ENCODE data around the gene DHX35. TPM values are rescaled to one million over a fixed set of nuclear protein-coding genes. Genes with fewer than 3 reads are reported as not detected.

DHX35 gene
- total and polyA plus RNA-seq, 2 of the 13 experiments (the other 11 are each of a cell fraction or from before 2014, with no cell fraction given), result 25.8 to 28.7 TPM

DNA sequence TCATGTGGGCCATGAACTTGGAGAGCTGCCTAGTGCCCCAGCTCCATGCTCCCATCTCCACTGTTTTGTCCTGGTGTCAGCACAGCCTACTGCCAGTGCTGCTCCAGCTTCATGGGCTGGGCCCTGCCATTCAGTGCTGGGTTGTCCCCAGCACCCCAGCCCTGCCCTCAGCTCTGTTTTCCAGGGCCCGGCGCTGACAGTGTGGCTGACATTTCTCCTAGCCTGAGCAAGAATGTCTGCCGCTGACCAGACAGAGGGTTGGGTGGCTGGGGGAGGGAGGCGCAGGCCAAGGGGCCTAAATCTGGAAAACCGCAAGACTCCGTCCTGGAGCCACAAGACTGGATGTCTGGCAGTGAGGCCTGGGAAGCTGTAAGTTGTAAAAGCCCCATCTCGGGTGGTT lies 78.9 kb downstream of the DHX35 start:
- no peaks in the 10 kb centered on the region for H4K20me1 ChIP-seq (ENCODE audit: insufficient read depth, low read length)
- no peaks in the 10 kb centered on the region for H3K79me2 ChIP-seq (ENCODE audit: insufficient read depth, low read length)
- no peaks in the 10 kb centered on the region for H3K27me3 ChIP-seq (ENCODE audit: control insufficient read depth in 1 of 2, insufficient read depth in 2 of 2, low read length in 2 of 2)
- POLR2A ChIA-PET, result no interaction called here
- H3K27ac ChIP-seq (ENCODE audit: extremely low read length, insufficient read depth, low read length), result no peak overlapping the region
- no TSS peak for BruUV-seq (replicated peaks)
- 98% methylated on average over 7 of the region's 7 CpGs for WGBS (ENCODE audit: low lambda C conversion rate)
- DNase-seq (ENCODE audit: low spot score), result no peak
- H2AFZ ChIP-seq (ENCODE audit: low read length), result no peak overlapping the region
- H3K4me2 ChIP-seq (ENCODE audit: low read depth, low read length), result no peak overlapping the region
- intact Hi-C loops (cut with micrococcal nuclease; ENCODE audit: unreplicated experiment) (loop anchor here (10.0 kb wide), 1 partner anchor 76 kb away; the partner anchor contains the start of gene DHX35), in situ Hi-C loops (cut with HindIII; ENCODE audit: extremely low pct_ligation_motif_present, low pct_unique_long_range_greater_than_20kb) (loop anchor here (25.0 kb wide), 1 partner anchor 404 kb away; no protein-coding TSS in a partner anchor)
- H3K9ac ChIP-seq (ENCODE audit: insufficient read depth, low read depth, low read length), result no peak overlapping the region
- H3K4me3 ChIP-seq (replicated peaks in 1 of 3; ENCODE audit: insufficient read depth in 1 of 3, low read depth in 2 of 3, low read length in 3 of 3), result no peak overlapping the region
- TF ChIP-seq NCOA5 (CRISPR knock-in tag; IDR thresholded peaks at IDR 0.05), result no peak
- no peak for TF ChIP-seq NR2F1 (CRISPR knock-in tag; IDR thresholded peaks at IDR 0.05)
- TF ChIP-seq, protein P1, sequence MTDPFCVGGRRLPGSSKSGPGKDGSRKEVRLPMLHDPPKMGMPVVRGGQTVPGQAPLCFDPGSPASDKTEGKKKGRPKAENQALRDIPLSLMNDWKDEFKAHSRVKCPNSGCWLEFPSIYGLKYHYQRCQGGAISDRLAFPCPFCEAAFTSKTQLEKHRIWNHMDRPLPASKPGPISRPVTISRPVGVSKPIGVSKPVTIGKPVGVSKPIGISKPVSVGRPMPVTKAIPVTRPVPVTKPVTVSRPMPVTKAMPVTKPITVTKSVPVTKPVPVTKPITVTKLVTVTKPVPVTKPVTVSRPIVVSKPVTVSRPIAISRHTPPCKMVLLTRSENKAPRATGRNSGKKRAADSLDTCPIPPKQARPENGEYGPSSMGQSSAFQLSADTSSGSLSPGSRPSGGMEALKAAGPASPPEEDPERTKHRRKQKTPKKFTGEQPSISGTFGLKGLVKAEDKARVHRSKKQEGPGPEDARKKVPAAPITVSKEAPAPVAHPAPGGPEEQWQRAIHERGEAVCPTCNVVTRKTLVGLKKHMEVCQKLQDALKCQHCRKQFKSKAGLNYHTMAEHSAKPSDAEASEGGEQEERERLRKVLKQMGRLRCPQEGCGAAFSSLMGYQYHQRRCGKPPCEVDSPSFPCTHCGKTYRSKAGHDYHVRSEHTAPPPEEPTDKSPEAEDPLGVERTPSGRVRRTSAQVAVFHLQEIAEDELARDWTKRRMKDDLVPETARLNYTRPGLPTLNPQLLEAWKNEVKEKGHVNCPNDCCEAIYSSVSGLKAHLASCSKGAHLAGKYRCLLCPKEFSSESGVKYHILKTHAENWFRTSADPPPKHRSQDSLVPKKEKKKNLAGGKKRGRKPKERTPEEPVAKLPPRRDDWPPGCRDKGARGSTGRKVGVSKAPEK (CRISPR knock-in tag; IDR thresholded peaks at IDR 0.05; ENCODE audit: borderline replicate concordance), result no peak
- TF ChIP-seq ZNF235 (CRISPR knock-in tag; IDR thresholded peaks at IDR 0.05; ENCODE audit: borderline replicate concordance), result no peak
- peak; percentile 31 for TF ChIP-seq AGO2 (optimal IDR thresholded peaks at IDR 0.05; ENCODE audit: low read depth, low read length)
- ATAC-seq, result peak; percentile 9; the same call in 1 of the 3 replicates
- peaks cover 41 to 56% of the 10 kb centered on the region in 2 experiments for H3K36me3 ChIP-seq (replicated peaks in 1 of 2; ENCODE audit: control insufficient read depth in 1 of 2, insufficient read depth in 2 of 2, low read length in 2 of 2)
- FAIRE-seq, result no peak
- H3K4me1 ChIP-seq (ENCODE audit: insufficient read depth, low read length), result no peaks in the 10 kb centered on the region
- CTCF ChIA-PET (ENCODE audit: low intra/inter-chr PET ratio, low total read pairs), result no interaction called here
- no peaks in the 10 kb centered on the region for H3K9me3 ChIP-seq (ENCODE audit: low read length)

Measured in HepG2 (cell line).